Loucy (cell line): ENCODE measurements around the gene TIGIT.

Experiments
- CTCF ChIP-seq: fragments of 200-600 bp; sonication (generic); conservative IDR thresholded peaks from 2 replicates; pipeline ENCODE4 v1.5.1; 2014; ENCODE audit warnings: mild to moderate bottlenecking, antibody characterized with exemption, low read length
- EZH2phosphoT487 ChIP-seq: fragments of 200-600 bp; IDR thresholded peaks from 2 replicates; pipeline ENCODE4 v1.6.1; 2018; ENCODE audit warnings: antibody characterized with exemption, mild to moderate bottlenecking, moderate library complexity, borderline replicate concordance

GRCh38 chr3:114333923-114334240 lies 40.1 kb downstream of the TIGIT start:
- TF ChIP-seq CTCF (no peak), EZH2phosphoT487 (no peak)
